ENCODE measurements around the gene SLC12A8. TPM values are rescaled to one million over a fixed set of nuclear protein-coding genes. Genes with fewer than 3 reads are reported as not detected.

The SLC12A8 gene
- total RNA-seq, 2 experiments from 2014 or later: 0.36 to 0.38 TPM

DNA sequence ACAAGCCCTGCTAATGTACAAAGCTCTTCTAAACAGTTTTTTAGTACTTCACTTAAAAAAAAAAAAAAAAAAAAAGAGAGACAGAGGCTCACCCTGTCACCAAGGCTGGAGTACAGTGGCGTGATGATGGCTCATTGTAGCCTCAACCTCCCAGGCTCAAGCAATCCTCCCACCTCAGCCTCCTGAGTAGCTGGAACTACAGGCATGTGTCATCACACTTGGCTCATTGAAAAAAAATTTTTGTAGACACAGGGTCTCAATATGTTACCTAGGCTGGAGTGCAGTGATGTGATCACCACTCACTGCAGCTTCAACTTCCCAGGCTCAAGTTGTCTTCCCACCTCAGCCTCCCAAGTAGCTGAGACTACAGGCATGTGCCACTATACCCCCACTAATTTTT lies 109.1 kb downstream of the SLC12A8 start:
- ChIA-PET CTCF (no interaction called here), POLR2A (no interaction called here)
- no peak overlapping the region for H3K27ac ChIP-seq (ENCODE audit: low read depth in 1 of 2, low read length in 2 of 2)
- intact Hi-C loops (cut with DNase I, micrococcal nuclease): no loop called here
- H3K9me3 Mint-ChIP-seq: peaks cover 5% of the 10 kb centered on the region
- no peak overlapping the region for H3K27ac Mint-ChIP-seq
- TF ChIP-seq, protein P1, sequence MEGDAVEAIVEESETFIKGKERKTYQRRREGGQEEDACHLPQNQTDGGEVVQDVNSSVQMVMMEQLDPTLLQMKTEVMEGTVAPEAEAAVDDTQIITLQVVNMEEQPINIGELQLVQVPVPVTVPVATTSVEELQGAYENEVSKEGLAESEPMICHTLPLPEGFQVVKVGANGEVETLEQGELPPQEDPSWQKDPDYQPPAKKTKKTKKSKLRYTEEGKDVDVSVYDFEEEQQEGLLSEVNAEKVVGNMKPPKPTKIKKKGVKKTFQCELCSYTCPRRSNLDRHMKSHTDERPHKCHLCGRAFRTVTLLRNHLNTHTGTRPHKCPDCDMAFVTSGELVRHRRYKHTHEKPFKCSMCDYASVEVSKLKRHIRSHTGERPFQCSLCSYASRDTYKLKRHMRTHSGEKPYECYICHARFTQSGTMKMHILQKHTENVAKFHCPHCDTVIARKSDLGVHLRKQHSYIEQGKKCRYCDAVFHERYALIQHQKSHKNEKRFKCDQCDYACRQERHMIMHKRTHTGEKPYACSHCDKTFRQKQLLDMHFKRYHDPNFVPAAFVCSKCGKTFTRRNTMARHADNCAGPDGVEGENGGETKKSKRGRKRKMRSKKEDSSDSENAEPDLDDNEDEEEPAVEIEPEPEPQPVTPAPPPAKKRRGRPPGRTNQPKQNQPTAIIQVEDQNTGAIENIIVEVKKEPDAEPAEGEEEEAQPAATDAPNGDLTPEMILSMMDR (IDR thresholded peaks at IDR 0.05): no peak
- H3K4me1 ChIP-seq (ENCODE audit: insufficient read depth, low read length): no peaks in the 10 kb centered on the region
- no peak overlapping the region for H3K4me3 Mint-ChIP-seq
- H3K36me3 Mint-ChIP-seq (ENCODE audit: low read depth): peaks cover 4% of the 10 kb centered on the region
- no peaks in the 10 kb centered on the region for H3K27me3 Mint-ChIP-seq
- ATAC-seq (ENCODE audit: poor library complexity) (no peak), DNase-seq (no peak)
- H3K27me3 ChIP-seq (ENCODE audit: control insufficient read depth in 1 of 2, insufficient read depth in 2 of 2, low read length in 2 of 2): no peaks in the 10 kb centered on the region
- H3K36me3 ChIP-seq (ENCODE audit: insufficient read depth, low read length): no peaks in the 10 kb centered on the region
- no peak overlapping the region for H3K4me3 ChIP-seq (ENCODE audit: low read length)
- H3K9me3 ChIP-seq (ENCODE audit: control insufficient read depth in 1 of 2, insufficient read depth in 1 of 2, low read length in 2 of 2): peaks cover 5% of the 10 kb centered on the region in 2 experiments
- H3K4me1 Mint-ChIP-seq (ENCODE audit: low read depth): no peaks in the 10 kb centered on the region

DNA sequence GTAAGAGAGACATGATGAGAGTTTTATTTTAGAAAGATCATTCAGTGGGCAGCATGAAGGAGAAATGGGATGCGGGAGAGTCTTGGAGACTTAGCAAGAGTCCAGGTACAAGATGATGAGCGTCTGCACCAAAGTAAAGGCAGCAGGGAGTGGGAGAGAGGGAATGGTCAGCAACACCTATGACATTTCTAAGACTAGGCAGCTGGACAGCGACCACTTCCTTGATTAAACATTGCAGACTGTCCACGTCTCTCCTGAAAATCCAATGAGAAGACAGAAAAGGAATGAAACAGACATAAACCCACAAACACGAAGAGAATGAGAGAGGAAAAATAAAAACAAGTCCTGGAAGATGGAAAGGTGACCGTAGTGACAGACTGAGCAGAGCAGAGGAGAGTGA lies 110.1 kb downstream of the SLC12A8 start:
- CTCF ChIA-PET: no interaction called here

DNA sequence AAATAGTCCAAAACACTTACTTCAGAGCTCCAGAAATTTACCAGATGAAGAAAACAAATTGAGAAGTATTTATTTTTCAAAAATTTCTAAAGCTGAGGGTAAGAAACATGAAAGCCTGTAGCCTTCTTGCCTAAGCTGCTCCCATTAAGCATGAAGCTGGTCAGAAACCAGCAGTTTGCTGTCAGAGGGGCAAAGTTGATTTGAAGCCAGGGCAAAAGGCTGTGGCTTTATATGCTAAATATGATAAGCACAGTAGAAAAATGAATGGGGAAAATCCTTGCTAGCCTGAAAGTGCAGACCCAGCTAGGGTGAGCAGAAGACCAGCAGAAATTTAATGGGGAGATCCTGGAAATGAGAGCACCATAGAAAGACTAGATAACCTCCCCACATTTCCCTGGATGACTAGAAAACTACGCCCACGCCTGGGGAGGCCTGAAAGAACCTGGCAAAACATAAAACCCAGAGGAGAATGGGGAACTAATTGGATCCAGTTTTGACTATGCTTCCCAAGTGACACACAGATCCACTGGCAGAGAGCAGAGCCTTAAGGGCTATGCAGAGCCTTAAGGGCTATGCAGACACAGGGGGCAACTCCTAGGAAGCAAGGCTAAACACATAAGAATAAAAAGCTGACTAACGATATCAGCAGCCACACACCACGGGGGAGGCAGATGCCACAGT lies 113.8 kb downstream of the SLC12A8 start:
- H3K27ac ChIP-seq (ENCODE audit: low read depth in 1 of 2, low read length in 2 of 2): no peak overlapping the region
- ChIA-PET CTCF (interaction anchor here (0.7 kb wide), 1 partner anchor 1726 kb away, joined by 3 read pairs; no protein-coding TSS in a partner anchor), POLR2A (no interaction called here)
- peaks cover 4% of the 10 kb centered on the region for H3K36me3 Mint-ChIP-seq (ENCODE audit: low read depth)
- ATAC-seq (ENCODE audit: poor library complexity): no peak
- TF ChIP-seq, protein P1 (IDR thresholded peaks at IDR 0.05): no peak
- H3K9me3 ChIP-seq (ENCODE audit: control insufficient read depth in 1 of 2, insufficient read depth in 1 of 2, low read length in 2 of 2): peaks cover 5% of the 10 kb centered on the region in 2 experiments
- H3K9me3 Mint-ChIP-seq: peaks cover 5% of the 10 kb centered on the region
- H3K4me3 Mint-ChIP-seq: no peak overlapping the region
- no peak overlapping the region for H3K4me3 ChIP-seq (ENCODE audit: low read length)
- no peaks in the 10 kb centered on the region for H3K36me3 ChIP-seq (ENCODE audit: insufficient read depth, low read length)
- no peaks in the 10 kb centered on the region for H3K27me3 ChIP-seq (ENCODE audit: control insufficient read depth in 1 of 2, insufficient read depth in 2 of 2, low read length in 2 of 2)
- intact Hi-C loops (cut with DNase I, micrococcal nuclease): no loop called here
- no peaks in the 10 kb centered on the region for H3K27me3 Mint-ChIP-seq
- no peak for DNase-seq
- no peaks in the 10 kb centered on the region for H3K4me1 ChIP-seq (ENCODE audit: insufficient read depth, low read length)
- no peak overlapping the region for H3K27ac Mint-ChIP-seq
- H3K4me1 Mint-ChIP-seq (ENCODE audit: low read depth): no peaks in the 10 kb centered on the region

More for the DNA sequence above, 110.1 kb downstream of the SLC12A8 start:
- no peak for DNase-seq
- H3K4me1 ChIP-seq (ENCODE audit: insufficient read depth, low read length): no peaks in the 10 kb centered on the region
- ATAC-seq (ENCODE audit: poor library complexity): no peak
- intact Hi-C loops (cut with DNase I, micrococcal nuclease): no loop called here
- H3K36me3 Mint-ChIP-seq (ENCODE audit: low read depth): peaks cover 4% of the 10 kb centered on the region
- H3K9me3 Mint-ChIP-seq: peaks cover 5% of the 10 kb centered on the region
- H3K27me3 ChIP-seq (ENCODE audit: control insufficient read depth in 1 of 2, insufficient read depth in 2 of 2, low read length in 2 of 2): no peaks in the 10 kb centered on the region
- H3K4me1 Mint-ChIP-seq (ENCODE audit: low read depth): no peaks in the 10 kb centered on the region
- no peaks in the 10 kb centered on the region for H3K27me3 Mint-ChIP-seq
- no peak overlapping the region for H3K27ac Mint-ChIP-seq
- H3K4me3 ChIP-seq (ENCODE audit: low read length): no peak overlapping the region
- TF ChIP-seq, protein P1 (IDR thresholded peaks at IDR 0.05): no peak
- peaks cover 5% of the 10 kb centered on the region in 2 experiments for H3K9me3 ChIP-seq (ENCODE audit: control insufficient read depth in 1 of 2, insufficient read depth in 1 of 2, low read length in 2 of 2)
- H3K4me3 Mint-ChIP-seq: no peak overlapping the region
- no peaks in the 10 kb centered on the region for H3K36me3 ChIP-seq (ENCODE audit: insufficient read depth, low read length)
- POLR2A ChIA-PET: no interaction called here
- H3K27ac ChIP-seq (ENCODE audit: low read depth in 1 of 2, low read length in 2 of 2): no peak overlapping the region

Measured in CD4-positive, alpha-beta T cell (primary cell).